Uterus (tissue), 4 donors: ENCODE measurements around the gene FIBCD1. TPM values are rescaled to one million over a fixed set of nuclear protein-coding genes. Genes with fewer than 3 reads are reported as not detected.

Source experiments
- DNase-seq, 2 donors: peaks; one replicate each; pipeline ENCODE4 v3.0.0-alpha.2; 2019 to 2020
- H3K27ac ChIP-seq, 2 donors: fragments of 200-600 bp; sonication (generic); 1 replicate in 1 of 2; 2 replicates in 1 of 2; pipeline ENCODE4 v1.5.1; 2016 to 2018
- H3K27me3 ChIP-seq, 2 donors: fragments of 200-600 bp; sonication (generic); one replicate each; pipeline ENCODE4 v1.5.1; 2018 to 2019; ENCODE audit warnings: control low read depth in 1 of 2
- H3K36me3 ChIP-seq, 2 donors: fragments of 200-600 bp; sonication (generic); one replicate each; pipeline ENCODE4 v1.5.1; 2019; ENCODE audit warnings: control low read depth in 1 of 2
- H3K4me1 ChIP-seq, 2 donors: fragments of 200-600 bp; sonication (generic); one replicate each; pipeline ENCODE4 v1.5.1; 2018 to 2019; ENCODE audit warnings: control low read depth in 1 of 2
- H3K4me3 ChIP-seq, 2 donors: fragments of 200-600 bp; sonication (generic); 1 replicate in 1 of 2; 2 replicates in 1 of 2; pipeline ENCODE4 v1.5.1; 2018 to 2019; ENCODE audit warnings: mild to moderate bottlenecking in 1 of 2
- H3K9me3 ChIP-seq, 2 donors: fragments of 200-600 bp; sonication (generic); one replicate each; pipeline ENCODE4 v1.5.1; 2019; ENCODE audit warnings: control low read depth in 1 of 2
- CTCF ChIP-seq, 4 experiments: fragments of 200-600 bp in 2 of 4; fragments of 450-650 bp in 2 of 4; sonication (generic) in 2 of 4; IDR thresholded peaks; one replicate each; pipeline ENCODE4 v1.5.1; 2016 to 2019; ENCODE audit warnings: antibody characterized with exemption in 4 of 4, mild to moderate bottlenecking in 2 of 4, moderate library complexity in 1 of 4
- POLR2A ChIP-seq, 2 donors: fragments of 450-650 bp; IDR thresholded peaks; one replicate each; pipeline ENCODE4 v1.6.1; 2016; ENCODE audit warnings: antibody characterized with exemption in 2 of 2, mild to moderate bottlenecking in 1 of 2, moderate library complexity in 1 of 2
- intact Hi-C: fragments of 100-400 bp; cut with DNase I; formaldehyde crosslinking; loops from one replicate; pipeline ENCODE4 v1.15.1; 2023; ENCODE audit warnings: low total_unique reads
- total RNA-seq, 4 donors: library from RNA; depleted of rRNA in 3 of 4; stranded (reverse); fragments of >200 nt in 3 of 4; gene quantifications; one replicate each; pipeline versions ENCODE4 v1.1.0 to v1.2.4, GENCODE V29; 2014 to 2023
- donor health status: DM: yes; HTN: yes; CAD: no.

FIBCD1 gene
- total RNA-seq, 4 donors from 2014 or later, result 0.29 TPM; not detected in 3

- no peaks in the 10 kb centered on the region for H3K27me3 ChIP-seq
- peak overlapping the region in 1 of 2 donors; percentile 58 for H3K27ac ChIP-seq
- intact Hi-C loops, result no loop called here
- TF ChIP-seq POLR2A (IDR thresholded peaks at IDR 0.05) (no peak), CTCF (IDR thresholded peaks at IDR 0.05) (no peak)
- H3K9me3 ChIP-seq, result no peaks in the 10 kb centered on the region
- H3K4me1 ChIP-seq, result peaks cover 0 to 7% of the 10 kb centered on the region in 2 donors
- H3K4me3 ChIP-seq, result no peak overlapping the region
- no peak for DNase-seq
- H3K36me3 ChIP-seq, result no peaks in the 10 kb centered on the region
Measured at GRCh38 chr9:130854835-130855234, 84.2 kb downstream of the FIBCD1 start.

GRCh38 chr9:130854092-130854491, 85.0 kb downstream of the FIBCD1 start:
- intact Hi-C loops, result no loop called here
- Histone ChIP-seq H3K27me3 (no peaks in the 10 kb centered on the region), H3K9me3 (no peaks in the 10 kb centered on the region), H3K36me3 (no peaks in the 10 kb centered on the region), H3K4me1 (peaks cover 0 to 4% of the 10 kb centered on the region in 2 donors), H3K27ac (peak overlapping the region; percentile 58 to 96), H3K4me3 (no peak overlapping the region)
- TF ChIP-seq CTCF (IDR thresholded peaks at IDR 0.05), result no peak
- TF ChIP-seq POLR2A (IDR thresholded peaks at IDR 0.05), result no peak
- DNase-seq, result no peak

GRCh38 chr9:130852801-130853200, 86.2 kb downstream of the FIBCD1 start:
- H3K27me3 ChIP-seq, result no peaks in the 10 kb centered on the region
- no peak for DNase-seq
- intact Hi-C loops, result no loop called here
- peaks cover 6 to 7% of the 10 kb centered on the region in 2 donors for H3K4me1 ChIP-seq
- H3K4me3 ChIP-seq, result no peak overlapping the region
- H3K27ac ChIP-seq, result peak overlapping the region; percentile 69 to 96
- H3K9me3 ChIP-seq, result no peaks in the 10 kb centered on the region
- no peak for TF ChIP-seq POLR2A (IDR thresholded peaks at IDR 0.05)
- no peaks in the 10 kb centered on the region for H3K36me3 ChIP-seq

Other genes with a start within 250 kb of the FIBCD1 start
- 10 to 100 TPM in 2 of 4 donors, 1 to 10 TPM in 2; 2.4 to 59.3 (median 25.5) TPM for gene EXOSC2, start 245.5 kb downstream of the FIBCD1 start, total RNA-seq
- gene ABL1, start 104.0 kb downstream of the FIBCD1 start, total RNA-seq, result 100 to 1,000 TPM in 1 of 4 donors, 10 to 100 TPM in 3; 22.5 to 117 (median 57.8) TPM
- gene QRFP, start 42.4 kb downstream of the FIBCD1 start, total RNA-seq, result not detected
- 10 to 100 TPM in 1 of 4 donors, 1 to 10 TPM in 3; 2.6 to 58.5 (median 3.6) TPM for gene LAMC3, start 69.9 kb upstream of the FIBCD1 start, total RNA-seq
- gene AIF1L, start 157.3 kb upstream of the FIBCD1 start, total RNA-seq, result 10 to 100 TPM in 3 of 4 donors, 1 to 10 TPM in 1; 4.9 to 27.3 (median 16.8) TPM
- gene NUP214, start 186.3 kb upstream of the FIBCD1 start, total RNA-seq, result 10 to 100 TPM; 13.2 to 75.8 (median 49.0) TPM